IPS-15b (cell line): Measurements from ENCODE around the gene ATP13A4.

Experiments
- H3K27me3 ChIP-seq: one replicate; pipeline ENCODE4 v1.6.1; 2013; ENCODE audit warnings: low read length; ENCODE audit not compliant: control insufficient read depth, insufficient read depth
- H3K36me3 ChIP-seq: one replicate; pipeline ENCODE4 v1.6.1; 2013; ENCODE audit warnings: low read length; ENCODE audit not compliant: control insufficient read depth, insufficient read depth
- H3K4me1 ChIP-seq: one replicate; pipeline ENCODE4 v1.6.1; 2013; ENCODE audit warnings: mild to moderate bottlenecking, low read length; ENCODE audit not compliant: control insufficient read depth, insufficient read depth
- H3K4me3 ChIP-seq: one replicate; pipeline ENCODE4 v1.5.1; 2013; ENCODE audit warnings: low read depth, low read length
- H3K9ac ChIP-seq: one replicate; pipeline ENCODE4 v1.6.1; 2013; ENCODE audit warnings: low read depth, mild to moderate bottlenecking, low read length
- H3K9me3 ChIP-seq: one replicate; pipeline ENCODE4 v1.6.1; 2013; ENCODE audit warnings: mild to moderate bottlenecking, low read length; ENCODE audit not compliant: control insufficient read depth, insufficient read depth

Gene ATP13A4

DNA sequence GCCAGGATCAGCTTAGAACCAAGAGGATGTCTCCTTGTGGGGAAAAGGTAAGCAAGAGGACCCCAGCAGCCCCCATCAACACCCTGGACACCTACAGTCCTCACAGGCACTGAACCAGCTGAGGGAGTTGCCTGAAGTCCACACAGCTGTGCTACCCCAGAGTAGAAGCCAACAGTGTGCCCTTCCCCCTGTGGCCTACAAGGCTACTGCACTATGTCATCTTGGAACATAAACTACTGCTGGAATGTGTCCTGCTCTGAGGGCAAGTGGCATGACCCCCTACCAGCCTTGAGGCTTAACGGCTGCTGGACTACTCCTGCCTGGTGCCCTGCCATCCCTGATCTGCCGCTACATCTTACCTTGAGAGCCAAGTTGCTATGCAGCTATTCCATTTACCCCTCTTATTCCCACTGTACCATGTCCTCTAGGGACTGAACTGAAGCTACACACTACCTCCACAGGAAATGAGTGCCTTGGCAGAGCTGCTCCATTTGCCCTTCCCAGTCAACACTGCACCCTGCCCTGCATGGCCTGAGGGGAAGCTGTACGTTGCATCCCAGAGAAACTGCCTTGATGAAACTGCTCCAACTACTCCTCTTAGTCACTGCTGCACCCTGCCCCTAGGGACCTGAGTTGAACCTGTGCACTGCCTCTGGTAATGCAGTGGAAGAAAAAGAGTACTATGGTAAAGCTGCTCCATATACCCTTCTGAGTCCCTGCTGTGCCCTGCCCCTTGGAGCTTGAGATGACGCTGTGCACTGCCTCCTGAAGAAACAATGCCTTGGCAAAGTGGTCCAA is 135.9 kb downstream of the ATP13A4 start:
- H3K36me3 ChIP-seq: no peaks in the 10 kb centered on the region
- H3K4me1 ChIP-seq: no peaks in the 10 kb centered on the region
- H3K9me3 ChIP-seq: peaks cover 8% of the 10 kb centered on the region

DNA sequence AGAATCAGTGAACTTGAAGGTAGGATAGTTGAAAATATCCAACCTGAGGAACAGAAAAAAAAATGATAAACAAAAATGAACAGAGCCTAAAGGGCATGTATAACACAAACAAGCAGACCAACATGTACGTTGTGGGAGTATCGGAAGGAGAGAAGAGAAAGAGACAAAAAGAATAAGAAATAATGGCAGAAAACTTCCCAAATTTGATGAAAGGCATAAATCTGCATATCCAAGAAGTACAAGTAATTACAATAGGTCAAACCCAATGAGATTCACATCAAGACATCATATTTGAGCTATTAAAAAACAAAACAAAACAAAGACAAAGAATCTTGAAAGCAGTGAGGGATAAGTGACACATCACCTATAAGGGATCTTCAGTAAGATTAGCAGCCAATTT is 138.1 kb downstream of the ATP13A4 start:
- no peaks in the 10 kb centered on the region for H3K4me1 ChIP-seq
- H3K4me3 ChIP-seq: no peak overlapping the region
- H3K9me3 ChIP-seq: peaks cover 8% of the 10 kb centered on the region
- H3K9ac ChIP-seq: no peak overlapping the region
- no peaks in the 10 kb centered on the region for H3K27me3 ChIP-seq
- no peaks in the 10 kb centered on the region for H3K36me3 ChIP-seq

More for the DNA sequence above, 135.9 kb downstream of the ATP13A4 start:
- H3K4me3 ChIP-seq: no peak overlapping the region
- H3K9ac ChIP-seq: no peak overlapping the region
- H3K27me3 ChIP-seq: no peaks in the 10 kb centered on the region

GRCh38 chr3:193407688-193408087 is 147.0 kb downstream of the ATP13A4 start:
- H3K9ac ChIP-seq: no peak overlapping the region
- H3K9me3 ChIP-seq: no peaks in the 10 kb centered on the region
- H3K4me1 ChIP-seq: peaks cover 2% of the 10 kb centered on the region
- no peak overlapping the region for H3K4me3 ChIP-seq
- H3K27me3 ChIP-seq: no peaks in the 10 kb centered on the region
- H3K36me3 ChIP-seq: no peaks in the 10 kb centered on the region

DNA sequence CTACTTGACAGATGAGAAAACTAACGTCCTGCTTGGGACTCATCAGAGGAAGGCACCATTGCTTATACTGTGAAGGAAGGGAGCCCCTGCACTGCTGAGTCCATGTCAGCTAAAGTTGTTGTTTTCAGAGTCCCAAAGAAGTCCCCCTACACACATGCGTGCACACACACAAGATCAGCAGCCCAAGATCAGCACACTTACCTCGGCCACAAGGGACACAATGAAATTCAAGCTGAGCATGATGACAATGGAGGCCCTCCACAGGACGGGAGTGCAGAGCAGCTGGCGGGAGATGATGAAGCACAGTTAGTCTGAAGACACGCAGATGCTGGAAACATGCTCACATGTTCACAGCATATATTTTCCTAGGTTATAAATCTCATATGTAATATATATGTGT is 147.6 kb downstream of the ATP13A4 start:
- Histone ChIP-seq H3K9me3 (no peaks in the 10 kb centered on the region), H3K27me3 (no peaks in the 10 kb centered on the region), H3K36me3 (no peaks in the 10 kb centered on the region), H3K9ac (no peak overlapping the region), H3K4me1 (peaks cover 2% of the 10 kb centered on the region), H3K4me3 (no peak overlapping the region)

- Histone ChIP-seq H3K4me3 (no peak overlapping the region), H3K9me3 (no peaks in the 10 kb centered on the region), H3K4me1 (peaks cover 2% of the 10 kb centered on the region), H3K9ac (no peak overlapping the region), H3K36me3 (no peaks in the 10 kb centered on the region), H3K27me3 (no peaks in the 10 kb centered on the region)
Observed at GRCh38 chr3:193403307-193403706, 151.4 kb downstream of the ATP13A4 start.

GRCh38 chr3:193400304-193400703 is 154.4 kb downstream of the ATP13A4 start:
- H3K9ac ChIP-seq: no peak overlapping the region
- no peaks in the 10 kb centered on the region for H3K27me3 ChIP-seq
- no peak overlapping the region for H3K4me3 ChIP-seq
- no peaks in the 10 kb centered on the region for H3K36me3 ChIP-seq
- H3K9me3 ChIP-seq: no peaks in the 10 kb centered on the region
- no peaks in the 10 kb centered on the region for H3K4me1 ChIP-seq

GRCh38 chr3:193396451-193397244 is 158.0 kb downstream of the ATP13A4 start:
- Histone ChIP-seq H3K9ac (no peak overlapping the region), H3K9me3 (no peaks in the 10 kb centered on the region), H3K4me1 (no peaks in the 10 kb centered on the region), H3K36me3 (no peaks in the 10 kb centered on the region), H3K4me3 (no peak overlapping the region), H3K27me3 (no peaks in the 10 kb centered on the region)

- H3K27me3 ChIP-seq: no peaks in the 10 kb centered on the region
- H3K36me3 ChIP-seq: no peaks in the 10 kb centered on the region
- no peak overlapping the region for H3K9ac ChIP-seq
- H3K9me3 ChIP-seq: no peaks in the 10 kb centered on the region
- H3K4me1 ChIP-seq: peaks cover 2% of the 10 kb centered on the region
- no peak overlapping the region for H3K4me3 ChIP-seq
Observed at GRCh38 chr3:193391902-193392301, 162.8 kb downstream of the ATP13A4 start.

GRCh38 chr3:193389335-193389734 is 165.4 kb downstream of the ATP13A4 start:
- H3K4me3 ChIP-seq: no peak overlapping the region
- H3K27me3 ChIP-seq: no peaks in the 10 kb centered on the region
- H3K9ac ChIP-seq: no peak overlapping the region
- H3K9me3 ChIP-seq: no peaks in the 10 kb centered on the region
- no peaks in the 10 kb centered on the region for H3K36me3 ChIP-seq
- H3K4me1 ChIP-seq: peaks cover 2% of the 10 kb centered on the region

- H3K4me3 ChIP-seq: no peak overlapping the region
- H3K4me1 ChIP-seq: peaks cover 2% of the 10 kb centered on the region
- H3K27me3 ChIP-seq: no peaks in the 10 kb centered on the region
- no peak overlapping the region for H3K9ac ChIP-seq
- H3K9me3 ChIP-seq: no peaks in the 10 kb centered on the region
- H3K36me3 ChIP-seq: no peaks in the 10 kb centered on the region
Observed at GRCh38 chr3:193388361-193388760, 166.3 kb downstream of the ATP13A4 start.

DNA sequence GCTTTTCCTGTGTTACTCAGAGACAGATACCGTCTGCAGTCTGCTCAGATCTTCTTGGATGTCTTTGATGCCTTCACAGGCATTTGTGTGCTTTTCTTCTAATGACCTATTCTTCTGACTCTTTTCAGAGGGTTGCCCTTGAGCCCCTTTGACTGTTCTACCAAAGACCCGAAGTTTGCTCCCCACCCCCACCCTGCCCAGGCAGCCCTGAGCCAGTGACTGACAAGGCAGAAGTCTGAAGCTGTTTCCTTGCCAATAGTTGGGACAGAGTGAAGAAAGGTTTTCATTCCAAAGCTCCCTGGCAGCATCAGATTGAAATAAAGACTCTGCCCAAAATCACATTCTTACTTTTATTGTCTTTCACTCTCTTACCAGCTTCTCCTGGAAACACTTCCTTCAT is 167.1 kb downstream of the ATP13A4 start:
- Histone ChIP-seq H3K9ac (no peak overlapping the region), H3K36me3 (no peaks in the 10 kb centered on the region), H3K9me3 (no peaks in the 10 kb centered on the region), H3K4me3 (no peak overlapping the region), H3K27me3 (no peaks in the 10 kb centered on the region), H3K4me1 (peaks cover 2% of the 10 kb centered on the region)

DNA sequence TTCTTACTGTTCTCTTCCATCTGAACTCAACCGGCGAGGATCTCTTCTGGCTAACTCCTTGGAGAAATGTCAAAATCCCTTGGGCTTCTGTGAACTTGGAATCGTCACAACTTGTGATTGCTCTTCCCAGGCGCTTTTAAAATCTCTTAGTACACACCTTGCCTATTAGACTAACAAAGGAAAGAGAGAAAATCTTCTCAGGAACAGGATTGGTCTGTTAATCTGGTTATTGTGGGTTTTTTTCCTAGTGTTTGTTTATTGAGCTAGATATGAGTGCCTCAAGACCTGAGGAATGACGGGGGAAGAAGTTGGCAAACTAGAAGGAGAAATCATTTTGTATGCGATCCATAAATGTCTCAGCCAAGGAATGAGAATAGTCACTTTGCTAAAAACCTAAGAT is 176.0 kb downstream of the ATP13A4 start, which contains the start of gene ATP13A5:
TSS of gene ATP13A5 (minus strand) at position 48 of the 400 bp plus-strand sequence. CDS start at position 20, 28 bp downstream.
- no peaks in the 10 kb centered on the region for H3K36me3 ChIP-seq
- H3K27me3 ChIP-seq: no peaks in the 10 kb centered on the region
- H3K9me3 ChIP-seq: no peaks in the 10 kb centered on the region
- H3K4me1 ChIP-seq: peaks cover 2% of the 10 kb centered on the region
- no peak within 1 kb of the TSS for H3K4me3 ChIP-seq
- no peak within 1 kb of the TSS for H3K9ac ChIP-seq
